K562 (cell line): ENCODE data around the gene TULP1. TPM values are rescaled to one million over a fixed set of nuclear protein-coding genes. Genes with fewer than 3 reads are reported as not detected.

ENCODE experiments used
- ATAC-seq: fragments of 200-7000 bp; cut with Tn5 transposase; 3 replicates; pipeline ENCODE4 v1.9.1; 2020; ENCODE audit warnings: moderate library complexity
- BruUV-seq: library from RNA; stranded (reverse); fragments of 400-500 nt; replicated peaks from 2 replicates; lab custom pipeline; 2021; lab: Mats Ljungman, UMichigan
- CTCF ChIA-PET: fragments of 300-600 bp; formaldehyde crosslinking; extraction: SDS; loops from one replicate; lab custom pipeline; 2021; ENCODE audit warnings: low intra/inter-chr PET ratio; lab: Yijun Ruan, JAX
- POLR2A ChIA-PET: fragments of 300-600, 350-650 bp; sonication (Branson Sonifier 250); formaldehyde crosslinking; extraction: SDS; loops from one replicate; lab custom pipeline; 2021; ENCODE audit warnings: antibody characterized with exemption, inconsistent platforms; lab: Yijun Ruan, JAX
- DNase-seq, 4 experiments: peaks; one replicate each; pipeline versions ENCODE4 v3.0.0 to v3.0.0-alpha.2; 2011 to 2018; ENCODE audit warnings: low spot score in 3 of 4, mixed read lengths in 3 of 4; ENCODE audit errors: extremely low read depth in 1 of 4
- FAIRE-seq: peaks from 2 replicates; lab custom pipeline; 2011; peaks lifted over from hg19 to GRCh38; lab: Jason Lieb, UNC
- H2AFZ ChIP-seq: 2 replicates; pipeline ENCODE4 v1.6.0; 2011; ENCODE audit warnings: low read depth, low read length, control low read depth, inconsistent platforms
- H3K27ac ChIP-seq: fragments of 200-600 bp; 3 replicates; pipeline ENCODE4 v1.8.0; 2011; ENCODE audit warnings: low read depth, mild to moderate bottlenecking, control low read depth, inconsistent platforms, low read length, moderate library complexity, mixed read lengths; ENCODE audit errors: extremely low read depth
- H3K27me3 ChIP-seq, 2 experiments: fragments of 300-600 bp in 1 of 2; 2 replicates in 1 of 2; 3 replicates in 1 of 2; pipeline versions ENCODE4 v1.6.0 to v1.8.0; 2011; ENCODE audit warnings: inconsistent platforms in 2 of 2, low read length in 2 of 2, mild to moderate bottlenecking in 1 of 2, mixed read lengths in 1 of 2, moderate library complexity in 1 of 2; ENCODE audit not compliant: control insufficient read depth in 2 of 2, insufficient read depth in 2 of 2
- H3K36me3 ChIP-seq: fragments of 300-600 bp; 3 replicates; pipeline ENCODE4 v1.8.0; 2011; ENCODE audit warnings: mild to moderate bottlenecking, low read length, inconsistent platforms; ENCODE audit not compliant: control insufficient read depth, insufficient read depth
- H3K4me1 ChIP-seq, 2 experiments: fragments of 200-600 bp in 1 of 2; replicated peaks in 1 of 2; 2 replicates in 1 of 2; 3 replicates in 1 of 2; pipeline versions ENCODE4 v1.5.1 to v1.8.0; 2011; ENCODE audit warnings: inconsistent platforms in 2 of 2, low read length in 2 of 2, mild to moderate bottlenecking in 1 of 2, mixed read lengths in 1 of 2, moderate library complexity in 1 of 2; ENCODE audit not compliant: control insufficient read depth in 2 of 2, insufficient read depth in 2 of 2
- H3K4me2 ChIP-seq: 2 replicates; pipeline ENCODE4 v1.6.1; 2011; ENCODE audit warnings: low read length, control low read depth, inconsistent platforms, mixed read lengths; ENCODE audit not compliant: insufficient read depth
- H3K4me3 ChIP-seq: fragments of 200-600 bp; sonication (generic), shearing (Covaris generic); 2 replicates; pipeline ENCODE4 v1.5.1; 2016; ENCODE audit warnings: control low read depth, inconsistent platforms
- H3K79me2 ChIP-seq: fragments of 200-600 bp; 3 replicates; pipeline ENCODE4 v1.8.0; 2011; ENCODE audit warnings: low read length, inconsistent platforms; ENCODE audit not compliant: control insufficient read depth, insufficient read depth
- H3K9ac ChIP-seq, 2 experiments: 2 replicates each; pipeline versions ENCODE4 v1.6.0 to v1.6.1; 2011; ENCODE audit warnings: low read depth in 2 of 2, low read length in 2 of 2, control low read depth in 1 of 2, inconsistent platforms in 1 of 2, mild to moderate bottlenecking in 1 of 2, mixed read lengths in 1 of 2; ENCODE audit not compliant: insufficient read depth in 1 of 2
- H3K9me1 ChIP-seq: one replicate; pipeline ENCODE4 v1.6.0; 2011; ENCODE audit warnings: inconsistent platforms, mild to moderate bottlenecking, low read length, moderate library complexity; ENCODE audit not compliant: control insufficient read depth, insufficient read depth
- H3K9me3 ChIP-seq: replicated peaks from 2 replicates; pipeline ENCODE4 v1.5.1; 2011; ENCODE audit warnings: low read depth, low read length, inconsistent platforms; ENCODE audit not compliant: control insufficient read depth, insufficient read depth
- H4K20me1 ChIP-seq: replicated peaks from 2 replicates; pipeline ENCODE4 v1.6.1; 2011; ENCODE audit warnings: low read length, inconsistent platforms, mixed read lengths; ENCODE audit not compliant: control insufficient read depth, insufficient read depth
- CEBPB ChIP-seq: fragments of 450-650 bp; IDR thresholded peaks from 2 replicates; pipeline ENCODE4 v1.6.1; 2016; ENCODE audit warnings: missing genetic modification characterization, missing compliant biosample characterization
- FOS ChIP-seq: IDR thresholded peaks from 3 replicates; pipeline ENCODE4 v1.6.1; 2011; ENCODE audit not compliant: insufficient read length; ENCODE audit errors: extremely low read depth
- KDM5B ChIP-seq: fragments of 200-600 bp; sonication (generic); IDR thresholded peaks from 2 replicates; pipeline ENCODE4 v1.6.1; 2012; ENCODE audit warnings: low read depth, mild to moderate bottlenecking, moderate library complexity, low read length, control low read depth, inconsistent platforms; ENCODE audit not compliant: insufficient replicate concordance
- MAZ ChIP-seq, 2 experiments: fragments of 450-650 bp in 1 of 2; sonication (generic) in 1 of 2; formaldehyde crosslinking; IDR thresholded peaks in 1 of 2; conservative IDR thresholded peaks in 1 of 2; 2 replicates each; pipeline versions ENCODE4 v1.4.0 to v1.5.0; 2020; ENCODE audit warnings: mild to moderate bottlenecking in 1 of 2, missing genetic modification reagents in 1 of 2
- MCM7 ChIP-seq, 2 experiments: fragments of 450-650 bp; IDR thresholded peaks; 2 replicates each; pipeline ENCODE4 v1.6.1; 2016 to 2018
- MYNN ChIP-seq, 2 experiments: sonication (generic); formaldehyde crosslinking in 1 of 2; IDR thresholded peaks; 2 replicates each; pipeline versions ENCODE4 v1.5.0 to v1.6.1; 2016 to 2020; ENCODE audit warnings: antibody characterized with exemption in 1 of 2, missing genetic modification reagents in 1 of 2
- NRF1 ChIP-seq, 2 experiments: fragments of 450-650 bp; IDR thresholded peaks in 1 of 2; conservative IDR thresholded peaks in 1 of 2; 2 replicates each; pipeline ENCODE4 v1.6.1; 2014; ENCODE audit warnings: mild to moderate bottlenecking in 2 of 2
- POLR2A ChIP-seq: fragments of 450-650 bp; conservative IDR thresholded peaks from 2 replicates; pipeline ENCODE4 v1.6.1; 2016
- POLR2B ChIP-seq: fragments of 450-650 bp; IDR thresholded peaks from 2 replicates; pipeline ENCODE4 v1.6.1; 2018; ENCODE audit warnings: low read depth; ENCODE audit not compliant: partially characterized antibody
- POLR2G ChIP-seq: fragments of 200-400 bp; formaldehyde crosslinking; IDR thresholded peaks from 2 replicates; pipeline ENCODE4 v1.6.1; 2017; ENCODE audit warnings: low read depth, mild to moderate bottlenecking, antibody characterized with exemption, low read length, moderate library complexity
- RBFOX2 ChIP-seq: fragments of 200-400 bp; formaldehyde crosslinking; IDR thresholded peaks from 2 replicates; pipeline ENCODE4 v1.6.1; 2017; ENCODE audit warnings: low read depth, mild to moderate bottlenecking, low read length, moderate library complexity
- RBM22 ChIP-seq: fragments of 200-400 bp; formaldehyde crosslinking; IDR thresholded peaks from 2 replicates; pipeline ENCODE4 v1.6.1; 2018; ENCODE audit warnings: low read length, low read depth; ENCODE audit not compliant: poor library complexity, severe bottlenecking
- RNF219 ChIP-seq: fragments of 250-450 bp; sonication (Bioruptor Pico); IDR thresholded peaks from 2 replicates; pipeline ENCODE4 v1.5.0; 2022; ENCODE audit warnings: mild to moderate bottlenecking
- SIRT6 ChIP-seq: IDR thresholded peaks from one replicate; pipeline ENCODE4 v1.6.1; 2012; ENCODE audit warnings: low read depth, mild to moderate bottlenecking, control low read depth, inconsistent platforms, low read length, moderate library complexity
- SMAD3 ChIP-seq: fragments of 450-650 bp; formaldehyde crosslinking; conservative IDR thresholded peaks from 2 replicates; pipeline ENCODE4 v1.4.0; 2020; ENCODE audit warnings: mild to moderate bottlenecking
- SREBF2 ChIP-seq: sonication (generic); formaldehyde crosslinking; IDR thresholded peaks from 2 replicates; pipeline ENCODE4 v1.4.0; 2020; ENCODE audit warnings: mild to moderate bottlenecking, missing genetic modification reagents
- SUPT5H ChIP-seq: fragments of 450-650 bp; IDR thresholded peaks from 2 replicates; pipeline ENCODE4 v1.6.1; 2016
- ZBTB7A ChIP-seq: IDR thresholded peaks from 2 replicates; pipeline ENCODE4 v1.6.1; 2011; ENCODE audit warnings: low read depth, mild to moderate bottlenecking, low read length, moderate library complexity, borderline replicate concordance; ENCODE audit not compliant: control insufficient read depth
- ZNF263 ChIP-seq: sonication (generic); formaldehyde crosslinking; IDR thresholded peaks from 2 replicates; pipeline ENCODE4 v1.8.0; 2022; ENCODE audit warnings: mild to moderate bottlenecking, missing genetic modification reagents, borderline replicate concordance
- ZNF274 ChIP-seq: IDR thresholded peaks from 2 replicates; pipeline ENCODE4 v1.6.1; 2011; ENCODE audit warnings: low read depth, mild to moderate bottlenecking, low read length, moderate library complexity, borderline replicate concordance
- WGBS: fragments of 100-300 bp; shearing (Covaris generic); methylation state at CpG from one replicate; pipeline ENCODE4 v1.1.6; 2016; ENCODE audit warnings: low coverage, mixed read lengths; ENCODE audit not compliant: insufficient coverage; ENCODE audit errors: missing lambda C conversion rate; 5-methylcytosine and 5-hydroxymethylcytosine counted together
- in situ Hi-C: fragments of 300-500 bp; cut with MboI; formaldehyde crosslinking; loops from 4 replicates; pipeline ENCODE4 v1.15.0; 2018; ENCODE audit warnings: inconsistent platforms, mixed read lengths
- intact Hi-C: fragments of 100-400 bp; cut with micrococcal nuclease; formaldehyde crosslinking; loops from 2 replicates; pipeline ENCODE4 v1.14.2; 2022
- polyA plus RNA-seq, 8 experiments: library from polyadenylated mRNA; depleted of rRNA in 4 of 8; stranded (reverse) in 5 of 8; unstranded in 3 of 8; fragments of >200 nt; fragmentation: Nextera tagmentation in 2 of 8; fragmentation: Illumina TruSeq in 1 of 8; extraction: Ambion mirVana in 2 of 8; extraction: Trizol in 1 of 8; gene quantifications; 2 replicates each; pipeline versions ENCODE4 v1.2.1 to v1.2.3, GENCODE V29; 2011 to 2014; ENCODE audit warnings: inconsistent platforms in 1 of 8, missing spikeins in 1 of 8
- total RNA-seq, 7 experiments: library from RNA; depleted of rRNA in 6 of 7; stranded (reverse); fragments of >200 nt in 6 of 7; fragmentation: Illumina TruSeq in 2 of 7; extraction: Trizol in 2 of 7; gene quantifications; 2 replicates each; pipeline versions ENCODE4 v1.2.1 to v1.2.3, GENCODE V29; 2011 to 2021; ENCODE audit warnings: low replicate concordance in 1 of 7

TULP1 gene
- total and polyA plus RNA-seq, 9 of the 15 experiments (the other 6 are each of a cell fraction or from before 2014, with no cell fraction given): 0.06 to 0.17 (median 0.09) TPM; not detected in 6

GRCh38 chr6:35474131-35474941 lies 38.4 kb downstream of the TULP1 start:
- POLR2A ChIA-PET: interaction anchor here (0.6 to 7.6 kb wide), 8 partner anchors 9 to 181 kb away, joined by 3 to 167 read pairs (median 4); partner anchors contain the start of gene TEAD3
- ATAC-seq: peak; percentile 3
- no peak for FAIRE-seq
- 0 out of 2 replicates have a peak, but pooled peaks have one; percentile 28 for TF ChIP-seq ZBTB7A
- peak; percentile 23; the same call in 1 of the 2 replicates for TF ChIP-seq ZNF263 (CRISPR knock-in tag)
- TF ChIP-seq KDM5B: peak; percentile 1
- peak; percentile 31; the same call in 1 of the 2 replicates for TF ChIP-seq MYNN (IDR thresholded peaks at IDR 0.05)
- TF ChIP-seq MYNN (CRISPR knock-in tag; IDR thresholded peaks at IDR 0.05): no peak
- no peak for TF ChIP-seq CEBPB (tag)
- peak; percentile 63 for TF ChIP-seq POLR2A
- TF ChIP-seq SREBF2 (CRISPR knock-in tag): no peak
- TF ChIP-seq NRF1 (conservative IDR thresholded peaks at IDR 0.05 in 1 of 2, IDR thresholded peaks at IDR 0.05 in 1 of 2): no peak
- peak; percentile 26 for TF ChIP-seq SUPT5H
- peak; percentile 70 for TF ChIP-seq RBFOX2
- peak; percentile 2 for TF ChIP-seq SIRT6
- TF ChIP-seq POLR2B: peak; percentile 37
- no peak for TF ChIP-seq SMAD3 (CRISPR knock-in tag)
- TF ChIP-seq MCM7 (IDR thresholded peaks at IDR 0.05): no peak
- peak; percentile 82 for TF ChIP-seq POLR2G
- TF ChIP-seq FOS: no peak
- TF ChIP-seq ZNF274: no peak
- TF ChIP-seq RBM22: peak; percentile 65
- no peak for TF ChIP-seq MAZ (CRISPR knock-in tag; conservative IDR thresholded peaks at IDR 0.05 in 1 of 2, IDR thresholded peaks at IDR 0.05 in 1 of 2)
- TF ChIP-seq RNF219 (CRISPR knock-in tag): no peak

More at GRCh38 chr6:35474131-35474941, 38.4 kb downstream of the TULP1 start:
- BruUV-seq: no TSS peak
- Histone ChIP-seq H3K4me1 (peaks cover 20 to 26% of the 10 kb centered on the region in 2 experiments; a peak in 4 of 5 replicates), H3K27ac (no peak overlapping the region), H3K9ac (peak overlapping the region in 1 of 2 experiments; percentile 11; a peak in 1 of 4 replicates), H3K27me3 (no peaks in the 10 kb centered on the region), H3K4me3 (no peak overlapping the region), H3K36me3 (peaks cover 46% of the 10 kb centered on the region), H3K9me3 (0 out of 2 replicates have a peak, but pooled peaks cover 1% of the 10 kb centered on the region), H3K4me2 (no peak overlapping the region), H4K20me1 (peaks cover 32% of the 10 kb centered on the region), H2AFZ (no peak overlapping the region), H3K79me2 (peaks cover 31% of the 10 kb centered on the region), H3K9me1 (no peaks in the 10 kb centered on the region)
- in situ Hi-C loops: no loop called here
- WGBS: 81% methylated on average over 12 of the region's 14 CpGs
- peak in 1 of 4 experiments; percentile 28 for DNase-seq
- intact Hi-C loops: no loop called here
- CTCF ChIA-PET: no interaction called here
